ENCODE results near the gene BAG3. TPM values are rescaled to one million over a fixed set of nuclear protein-coding genes. Genes with fewer than 3 reads are reported as not detected.

The BAG3 gene
- total RNA-seq, 2 experiments from 2014 or later: 1.9 to 2.6 TPM

DNA sequence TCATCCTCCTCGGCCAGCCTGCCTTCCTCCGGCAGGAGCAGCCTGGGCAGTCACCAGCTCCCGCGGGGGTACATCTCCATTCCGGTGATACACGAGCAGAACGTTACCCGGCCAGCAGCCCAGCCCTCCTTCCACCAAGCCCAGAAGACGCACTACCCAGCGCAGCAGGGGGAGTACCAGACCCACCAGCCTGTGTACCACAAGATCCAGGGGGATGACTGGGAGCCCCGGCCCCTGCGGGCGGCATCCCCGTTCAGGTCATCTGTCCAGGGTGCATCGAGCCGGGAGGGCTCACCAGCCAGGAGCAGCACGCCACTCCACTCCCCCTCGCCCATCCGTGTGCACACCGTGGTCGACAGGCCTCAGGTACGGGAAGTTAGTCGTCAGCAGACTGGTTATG lies 21.1 kb downstream of the BAG3 start:
- H3K4me2 ChIP-seq (ENCODE audit: low read length): no peak overlapping the region
- H3K4me3 ChIP-seq (ENCODE audit: low read depth, low read length, poor library complexity, severe bottlenecking): no peak overlapping the region
- no peaks in the 10 kb centered on the region for H3K79me2 ChIP-seq (ENCODE audit: insufficient read depth, low read depth, low read length)
- DNase-seq (ENCODE audit: low spot score): no peak
- H3K9me3 ChIP-seq (ENCODE audit: low read length): no peaks in the 10 kb centered on the region
- no peak overlapping the region for H3K27ac ChIP-seq (ENCODE audit: low read depth, low read length, poor library complexity, severe bottlenecking)
- no peaks in the 10 kb centered on the region for H4K20me1 ChIP-seq (ENCODE audit: insufficient read depth, low read length)
- CTCF ChIA-PET (ENCODE audit: unreplicated experiment): no interaction called here
- H3K9me2 ChIP-seq (ENCODE audit: insufficient read depth, low read length): no peaks in the 10 kb centered on the region
- no TSS peak for BruUV-seq (replicated peaks)
- POLR2A ChIA-PET: interaction anchor here (1.5 kb wide), 1 partner anchor 30 kb away, joined by 4 read pairs; no protein-coding TSS in a partner anchor
- TF ChIP-seq, protein P1, sequence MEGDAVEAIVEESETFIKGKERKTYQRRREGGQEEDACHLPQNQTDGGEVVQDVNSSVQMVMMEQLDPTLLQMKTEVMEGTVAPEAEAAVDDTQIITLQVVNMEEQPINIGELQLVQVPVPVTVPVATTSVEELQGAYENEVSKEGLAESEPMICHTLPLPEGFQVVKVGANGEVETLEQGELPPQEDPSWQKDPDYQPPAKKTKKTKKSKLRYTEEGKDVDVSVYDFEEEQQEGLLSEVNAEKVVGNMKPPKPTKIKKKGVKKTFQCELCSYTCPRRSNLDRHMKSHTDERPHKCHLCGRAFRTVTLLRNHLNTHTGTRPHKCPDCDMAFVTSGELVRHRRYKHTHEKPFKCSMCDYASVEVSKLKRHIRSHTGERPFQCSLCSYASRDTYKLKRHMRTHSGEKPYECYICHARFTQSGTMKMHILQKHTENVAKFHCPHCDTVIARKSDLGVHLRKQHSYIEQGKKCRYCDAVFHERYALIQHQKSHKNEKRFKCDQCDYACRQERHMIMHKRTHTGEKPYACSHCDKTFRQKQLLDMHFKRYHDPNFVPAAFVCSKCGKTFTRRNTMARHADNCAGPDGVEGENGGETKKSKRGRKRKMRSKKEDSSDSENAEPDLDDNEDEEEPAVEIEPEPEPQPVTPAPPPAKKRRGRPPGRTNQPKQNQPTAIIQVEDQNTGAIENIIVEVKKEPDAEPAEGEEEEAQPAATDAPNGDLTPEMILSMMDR (conservative IDR thresholded peaks at IDR 0.05; ENCODE audit: low read length): no peak
- TF ChIP-seq EZH2phosphoT487 (IDR thresholded peaks at IDR 0.05; ENCODE audit: borderline replicate concordance, low read depth, low read length): no peak
- intact Hi-C loops (cut with micrococcal nuclease; ENCODE audit: unreplicated experiment): no loop called here
- H3K4me1 ChIP-seq (ENCODE audit: insufficient read depth, low read length, poor library complexity, severe bottlenecking): no peaks in the 10 kb centered on the region
- H3K36me3 ChIP-seq (ENCODE audit: insufficient read depth, low read length): no peaks in the 10 kb centered on the region
- no peak overlapping the region for H2AFZ ChIP-seq (ENCODE audit: low read length)

- Histone ChIP-seq H3K4me3 (ENCODE audit: low read depth, low read length, poor library complexity, severe bottlenecking) (no peak overlapping the region), H3K4me2 (ENCODE audit: low read length) (no peak overlapping the region), H3K79me2 (ENCODE audit: insufficient read depth, low read depth, low read length) (no peaks in the 10 kb centered on the region), H3K27ac (ENCODE audit: low read depth, low read length, poor library complexity, severe bottlenecking) (no peak overlapping the region), H3K36me3 (ENCODE audit: insufficient read depth, low read length) (no peaks in the 10 kb centered on the region), H4K20me1 (ENCODE audit: insufficient read depth, low read length) (no peaks in the 10 kb centered on the region), H3K9me3 (ENCODE audit: low read length) (no peaks in the 10 kb centered on the region), H3K4me1 (ENCODE audit: insufficient read depth, low read length, poor library complexity, severe bottlenecking) (no peaks in the 10 kb centered on the region), H3K9me2 (ENCODE audit: insufficient read depth, low read length) (no peaks in the 10 kb centered on the region), H2AFZ (ENCODE audit: low read length) (no peak overlapping the region)
- POLR2A ChIA-PET: interaction anchor here (1.5 kb wide), 1 partner anchor 29 kb away, joined by 4 read pairs; no protein-coding TSS in a partner anchor
- no TSS peak for BruUV-seq (replicated peaks)
- DNase-seq (ENCODE audit: low spot score): no peak
- CTCF ChIA-PET (ENCODE audit: unreplicated experiment): no interaction called here
- intact Hi-C loops (cut with micrococcal nuclease; ENCODE audit: unreplicated experiment): no loop called here
- TF ChIP-seq EZH2phosphoT487 (IDR thresholded peaks at IDR 0.05; ENCODE audit: borderline replicate concordance, low read depth, low read length): no peak
- TF ChIP-seq, protein P1 (conservative IDR thresholded peaks at IDR 0.05; ENCODE audit: low read length): no peak
Observed at GRCh38 chr10:119673271-119673670, 22.1 kb downstream of the BAG3 start.

GRCh38 chr10:119675483-119676170 lies 24.4 kb downstream of the BAG3 start:
- TF ChIP-seq, protein P1 (conservative IDR thresholded peaks at IDR 0.05; ENCODE audit: low read length): no peak
- TF ChIP-seq EZH2phosphoT487 (IDR thresholded peaks at IDR 0.05; ENCODE audit: borderline replicate concordance, low read depth, low read length): no peak
- no peak overlapping the region for H3K4me2 ChIP-seq (ENCODE audit: low read length)
- no peak for DNase-seq (ENCODE audit: low spot score)
- no peaks in the 10 kb centered on the region for H3K4me1 ChIP-seq (ENCODE audit: insufficient read depth, low read length, poor library complexity, severe bottlenecking)
- H3K9me2 ChIP-seq (ENCODE audit: insufficient read depth, low read length): no peaks in the 10 kb centered on the region
- BruUV-seq (replicated peaks): no TSS peak
- H3K36me3 ChIP-seq (ENCODE audit: insufficient read depth, low read length): no peaks in the 10 kb centered on the region
- H3K9me3 ChIP-seq (ENCODE audit: low read length): no peaks in the 10 kb centered on the region
- no peak overlapping the region for H2AFZ ChIP-seq (ENCODE audit: low read length)
- no peaks in the 10 kb centered on the region for H3K79me2 ChIP-seq (ENCODE audit: insufficient read depth, low read depth, low read length)
- ChIA-PET CTCF (ENCODE audit: unreplicated experiment) (no interaction called here), POLR2A (interaction anchor here (0.7 kb wide), 1 partner anchor 230 kb away, joined by 3 read pairs; no protein-coding TSS in a partner anchor)
- H4K20me1 ChIP-seq (ENCODE audit: insufficient read depth, low read length): no peaks in the 10 kb centered on the region
- intact Hi-C loops (cut with micrococcal nuclease; ENCODE audit: unreplicated experiment): no loop called here
- H3K27ac ChIP-seq (ENCODE audit: low read depth, low read length, poor library complexity, severe bottlenecking): no peak overlapping the region
- H3K4me3 ChIP-seq (ENCODE audit: low read depth, low read length, poor library complexity, severe bottlenecking): no peak overlapping the region
